HL-60 (cell line): ENCODE results near the gene HYAL1.

Experiments used
- GABPA ChIP-seq: IDR thresholded peaks from 2 replicates; pipeline ENCODE4 v1.6.1; 2012; ENCODE audit warnings: low read depth
- POLR2AphosphoS5 ChIP-seq: IDR thresholded peaks from 2 replicates; pipeline ENCODE4 v1.6.1; 2012; ENCODE audit warnings: low read depth
- REST ChIP-seq: IDR thresholded peaks from 2 replicates; pipeline ENCODE4 v1.6.1; 2012; ENCODE audit warnings: low read depth; ENCODE audit not compliant: insufficient replicate concordance
- TF ChIP-seq, protein P1 (sequence below): IDR thresholded peaks from one replicate; pipeline ENCODE4 v1.5.1; 2011; ENCODE audit warnings: low read length, control low read depth, inconsistent platforms; ENCODE audit not compliant: insufficient read depth

GRCh38 chr3:50331364-50331907, 28.1 kb upstream of the HYAL1 start:
- TF ChIP-seq, protein P1, sequence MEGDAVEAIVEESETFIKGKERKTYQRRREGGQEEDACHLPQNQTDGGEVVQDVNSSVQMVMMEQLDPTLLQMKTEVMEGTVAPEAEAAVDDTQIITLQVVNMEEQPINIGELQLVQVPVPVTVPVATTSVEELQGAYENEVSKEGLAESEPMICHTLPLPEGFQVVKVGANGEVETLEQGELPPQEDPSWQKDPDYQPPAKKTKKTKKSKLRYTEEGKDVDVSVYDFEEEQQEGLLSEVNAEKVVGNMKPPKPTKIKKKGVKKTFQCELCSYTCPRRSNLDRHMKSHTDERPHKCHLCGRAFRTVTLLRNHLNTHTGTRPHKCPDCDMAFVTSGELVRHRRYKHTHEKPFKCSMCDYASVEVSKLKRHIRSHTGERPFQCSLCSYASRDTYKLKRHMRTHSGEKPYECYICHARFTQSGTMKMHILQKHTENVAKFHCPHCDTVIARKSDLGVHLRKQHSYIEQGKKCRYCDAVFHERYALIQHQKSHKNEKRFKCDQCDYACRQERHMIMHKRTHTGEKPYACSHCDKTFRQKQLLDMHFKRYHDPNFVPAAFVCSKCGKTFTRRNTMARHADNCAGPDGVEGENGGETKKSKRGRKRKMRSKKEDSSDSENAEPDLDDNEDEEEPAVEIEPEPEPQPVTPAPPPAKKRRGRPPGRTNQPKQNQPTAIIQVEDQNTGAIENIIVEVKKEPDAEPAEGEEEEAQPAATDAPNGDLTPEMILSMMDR: no peak
- TF ChIP-seq REST: no peak
- no peak for TF ChIP-seq POLR2AphosphoS5
- TF ChIP-seq GABPA: no peak
